Naive B cell (primary cell): ENCODE results near the gene RNF10. TPM values are rescaled to one million over a fixed set of nuclear protein-coding genes. Genes with fewer than 3 reads are reported as not detected.
A peak's percentile ranks its signal among the peaks of the same experiment; 100 is the strongest.
"Not testable (repeated sequence)": the region's sequence is repeated elsewhere in the genome, so short reads cannot be mapped to it uniquely, and the experiment has no call there.

Source experiments
- ATAC-seq, 2 donors: fragments of 150-1000 bp; cut with Tn5 transposase; 2 replicates each; pipeline ENCODE4 v1.10.0; 2021; ENCODE audit warnings: low read depth in 2 of 2, mild to moderate bottlenecking in 2 of 2, moderate library complexity in 2 of 2
- DNase-seq: peaks from one replicate; pipeline ENCODE4 v3.0.0; 2022
- H3K27ac Mint-ChIP-seq, 6 donors: one replicate each; pipeline ENCODE4 v1.8.0; 2020 to 2022; ENCODE audit warnings: mild to moderate bottlenecking in 6 of 6, mixed read lengths in 6 of 6, moderate library complexity in 5 of 6, inconsistent platforms in 2 of 6
- H3K27me3 Mint-ChIP-seq, 3 donors: one replicate each; pipeline ENCODE4 v1.8.0; 2021 to 2022; ENCODE audit warnings: mixed read lengths in 3 of 3, mild to moderate bottlenecking in 1 of 3
- H3K36me3 Mint-ChIP-seq, 2 donors: one replicate each; pipeline ENCODE4 v1.8.0; 2020 to 2022; ENCODE audit warnings: mixed read lengths in 2 of 2, inconsistent platforms in 1 of 2, mild to moderate bottlenecking in 1 of 2
- H3K4me1 Mint-ChIP-seq, 3 donors: one replicate each; pipeline ENCODE4 v1.8.0; 2020 to 2022; ENCODE audit warnings: mixed read lengths in 3 of 3, inconsistent platforms in 1 of 3, mild to moderate bottlenecking in 1 of 3, moderate library complexity in 1 of 3
- H3K4me3 Mint-ChIP-seq, 8 donors: one replicate each; pipeline ENCODE4 v1.8.0; 2020 to 2022; ENCODE audit warnings: mild to moderate bottlenecking in 8 of 8, mixed read lengths in 8 of 8, moderate library complexity in 8 of 8, inconsistent platforms in 2 of 8
- H3K9me3 Mint-ChIP-seq, 7 donors: one replicate each; pipeline ENCODE4 v1.8.0; 2020 to 2022; ENCODE audit warnings: mixed read lengths in 7 of 7, mild to moderate bottlenecking in 5 of 7, inconsistent platforms in 2 of 7, moderate library complexity in 1 of 7
- polyA plus RNA-seq, 6 donors: library from polyadenylated mRNA; unstranded; fragments of 300-500 nt; fragmentation: Illumina TruSeq; gene quantifications; one replicate each; pipeline ENCODE4 v1.2.3, GENCODE V29; 2021; ENCODE audit warnings: low read depth in 6 of 6

Gene RNF10
- 100 to 1,000 TPM in 2 of 6 donors, 10 to 100 TPM in 4; 77.2 to 133 (median 94.7) TPM for polyA plus RNA-seq

GRCh38 chr12:120534203-120534702 lies at the start of gene RNF10:
Gene RNF10 (plus strand): TSS chr12:120534356. CDS start chr12:120534812, 456 bp downstream.
- Mint-ChIP-seq H3K4me1 (peaks cover 34 to 58% (median 58%) of the 10 kb centered on the region in 3 donors), H3K4me3 (peak within 1 kb of the TSS; percentile 92 to 100 (median 98)), H3K9me3 (no peaks in the 10 kb centered on the region), H3K27ac (peak within 1 kb of the TSS; percentile 86 to 100 (median 97)), H3K27me3 (no peaks in the 10 kb centered on the region), H3K36me3 (no peaks in the 10 kb centered on the region)
- peak; percentile 82 for DNase-seq
- peak; percentile 80 to 84 for ATAC-seq

- Mint-ChIP-seq H3K4me1 (no peaks in the 10 kb centered on the region), H3K27me3 (no peaks in the 10 kb centered on the region), H3K4me3 (no peak overlapping the region), H3K36me3 (no peaks in the 10 kb centered on the region), H3K27ac (no peak overlapping the region), H3K9me3 (no peaks in the 10 kb centered on the region)
- no peak for ATAC-seq
- DNase-seq = no peak
Observed at GRCh38 chr12:120485961-120486881, 47.9 kb upstream of the RNF10 start.

GRCh38 chr12:120487552-120487951 lies 46.6 kb upstream of the RNF10 start:
- H3K4me1 Mint-ChIP-seq, H3K4me3 Mint-ChIP-seq, ATAC-seq, H3K36me3 Mint-ChIP-seq, H3K27me3 Mint-ChIP-seq, H3K9me3 Mint-ChIP-seq, DNase-seq: not testable (repeated sequence)
- peak overlapping the region in 1 of 6 donors; percentile 72 for H3K27ac Mint-ChIP-seq

- H3K36me3 Mint-ChIP-seq = no peaks in the 10 kb centered on the region
- peak overlapping the region in 2 of 6 donors; percentile 10 to 61 for H3K27ac Mint-ChIP-seq
- H3K9me3 Mint-ChIP-seq = no peaks in the 10 kb centered on the region
- no peaks in the 10 kb centered on the region for H3K27me3 Mint-ChIP-seq
- no peak for ATAC-seq
- no peaks in the 10 kb centered on the region for H3K4me1 Mint-ChIP-seq
- H3K4me3 Mint-ChIP-seq = no peak overlapping the region
- DNase-seq = no peak
Observed at GRCh38 chr12:120488057-120488640, 46.0 kb upstream of the RNF10 start.

- ATAC-seq = no peak
- DNase-seq = no peak
- H3K36me3 Mint-ChIP-seq = no peaks in the 10 kb centered on the region
- no peaks in the 10 kb centered on the region for H3K27me3 Mint-ChIP-seq
- H3K27ac Mint-ChIP-seq = peak overlapping the region in 1 of 6 donors; percentile 16
- H3K9me3 Mint-ChIP-seq = no peaks in the 10 kb centered on the region
- no peak overlapping the region for H3K4me3 Mint-ChIP-seq
- no peaks in the 10 kb centered on the region for H3K4me1 Mint-ChIP-seq
Observed at GRCh38 chr12:120489018-120489417, 45.1 kb upstream of the RNF10 start.

- Mint-ChIP-seq H3K36me3 (no peaks in the 10 kb centered on the region), H3K27ac (peak overlapping the region in 2 of 6 donors; percentile 25 to 60), H3K27me3 (no peaks in the 10 kb centered on the region), H3K9me3 (no peaks in the 10 kb centered on the region), H3K4me3 (no peak overlapping the region), H3K4me1 (peaks cover 5 to 6% (median 5%) of the 10 kb centered on the region in 3 donors)
- ATAC-seq = no peak
- no peak for DNase-seq
Observed at GRCh38 chr12:120490325-120490724, 43.8 kb upstream of the RNF10 start.

GRCh38 chr12:120490833-120491512 lies 43.2 kb upstream of the RNF10 start:
- Mint-ChIP-seq H3K27me3 (no peaks in the 10 kb centered on the region), H3K9me3 (no peaks in the 10 kb centered on the region), H3K4me1 (peaks cover 9 to 11% (median 10%) of the 10 kb centered on the region in 3 donors), H3K27ac (peak overlapping the region in 2 of 6 donors; percentile 11 to 12), H3K4me3 (no peak overlapping the region), H3K36me3 (no peaks in the 10 kb centered on the region)
- no peak for ATAC-seq
- no peak for DNase-seq

- peak overlapping the region; percentile 82 to 98 (median 92) for H3K4me3 Mint-ChIP-seq
Observed at GRCh38 chr12:120495186-120495730, 38.9 kb upstream of the RNF10 start.

GRCh38 chr12:120495731-120496412 lies 38.3 kb upstream of the RNF10 start, which contains the start of gene DYNLL1:
Gene DYNLL1 (plus strand): TSS chr12:120496113. CDS start chr12:120496422, 309 bp downstream.
- peak within 1 kb of the TSS; percentile 92 to 98 (median 95) for H3K27ac Mint-ChIP-seq
- peak within 1 kb of the TSS; percentile 82 to 98 (median 92) for H3K4me3 Mint-ChIP-seq
- H3K4me1 Mint-ChIP-seq = peaks cover 30 to 32% (median 31%) of the 10 kb centered on the region in 3 donors
- no peaks in the 10 kb centered on the region for H3K36me3 Mint-ChIP-seq
- H3K9me3 Mint-ChIP-seq = no peaks in the 10 kb centered on the region
- ATAC-seq (peak; percentile 91), DNase-seq (peak; percentile 98)
- H3K27me3 Mint-ChIP-seq = no peaks in the 10 kb centered on the region

More at GRCh38 chr12:120495186-120495730, 38.9 kb upstream of the RNF10 start:
- H3K4me1 Mint-ChIP-seq = peaks cover 30 to 32% (median 31%) of the 10 kb centered on the region in 3 donors
- H3K9me3 Mint-ChIP-seq = no peaks in the 10 kb centered on the region
- ATAC-seq (peak; percentile 2 to 3), DNase-seq (no peak)
- H3K27ac Mint-ChIP-seq = peak overlapping the region in 5 of 6 donors; percentile 58 to 93 (median 92)
- H3K27me3 Mint-ChIP-seq = no peaks in the 10 kb centered on the region
- H3K36me3 Mint-ChIP-seq = no peaks in the 10 kb centered on the region

GRCh38 chr12:120496413-120497340 lies 37.5 kb upstream of the RNF10 start:
- H3K4me1 Mint-ChIP-seq = peaks cover 30 to 32% (median 31%) of the 10 kb centered on the region in 3 donors

GRCh38 chr12:120497524-120498150 lies 36.5 kb upstream of the RNF10 start:
- H3K9me3 Mint-ChIP-seq = no peaks in the 10 kb centered on the region
- H3K27ac Mint-ChIP-seq = peak overlapping the region in 5 of 6 donors; percentile 8 to 97 (median 74)
- peak overlapping the region; percentile 82 to 98 (median 92) for H3K4me3 Mint-ChIP-seq
- H3K27me3 Mint-ChIP-seq = no peaks in the 10 kb centered on the region
- ATAC-seq (no peak), DNase-seq (no peak)
- H3K4me1 Mint-ChIP-seq = peaks cover 30 to 32% (median 31%) of the 10 kb centered on the region in 3 donors
- no peaks in the 10 kb centered on the region for H3K36me3 Mint-ChIP-seq

More at GRCh38 chr12:120496413-120497340, 37.5 kb upstream of the RNF10 start:
- peak; percentile 57 for DNase-seq
- H3K27ac Mint-ChIP-seq = peak overlapping the region; percentile 92 to 98 (median 95)
- H3K9me3 Mint-ChIP-seq = no peaks in the 10 kb centered on the region
- H3K4me3 Mint-ChIP-seq = peak overlapping the region; percentile 82 to 98 (median 92)
- ATAC-seq = peak; percentile 27 to 32
- H3K27me3 Mint-ChIP-seq = no peaks in the 10 kb centered on the region
- H3K36me3 Mint-ChIP-seq = no peaks in the 10 kb centered on the region
